Adrenal gland (tissue), 5 donors: ENCODE results near the gene CXorf38.

Experiments
- POLR2A ChIP-seq, 2 donors: fragments of 450-650 bp; IDR thresholded peaks; one replicate each; pipeline ENCODE4 v1.6.1; 2017; ENCODE audit warnings: antibody characterized with exemption in 2 of 2, mild to moderate bottlenecking in 2 of 2, moderate library complexity in 1 of 2
- TF ChIP-seq, protein P1 (sequence below), 6 experiments: fragments of 450-650 bp in 4 of 6; fragments of 200-600 bp in 2 of 6; sonication (generic) in 1 of 6; IDR thresholded peaks; 1 replicate in 5 of 6; 2 replicates in 1 of 6; pipeline versions ENCODE4 v1.5.1 to v1.8.0; 2016 to 2021; ENCODE audit warnings: antibody characterized with exemption in 6 of 6, mild to moderate bottlenecking in 2 of 6, moderate library complexity in 1 of 6
- donor health status: DM: no; HTN: no; CAD: no.

DNA sequence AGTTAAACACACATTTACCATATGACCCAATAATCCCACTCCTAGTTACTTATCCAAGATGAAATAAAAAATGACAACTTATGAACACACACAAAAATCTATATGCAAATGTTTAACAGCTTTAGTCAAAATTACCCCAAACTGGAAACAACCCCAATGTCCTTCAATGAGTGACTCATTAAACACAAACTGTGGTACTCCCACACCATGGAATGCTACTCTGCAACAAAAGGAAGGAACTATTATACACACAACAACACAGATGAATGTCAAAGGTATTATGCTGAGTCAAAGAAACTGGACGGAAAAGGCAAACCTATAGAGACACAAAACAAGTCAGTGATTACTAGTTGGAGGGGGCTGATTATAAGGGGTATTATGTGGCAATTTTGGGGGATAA lies 47.4 kb upstream of the CXorf38 start:
- no peak for TF ChIP-seq POLR2A (IDR thresholded peaks at IDR 0.05)
- TF ChIP-seq, protein P1, sequence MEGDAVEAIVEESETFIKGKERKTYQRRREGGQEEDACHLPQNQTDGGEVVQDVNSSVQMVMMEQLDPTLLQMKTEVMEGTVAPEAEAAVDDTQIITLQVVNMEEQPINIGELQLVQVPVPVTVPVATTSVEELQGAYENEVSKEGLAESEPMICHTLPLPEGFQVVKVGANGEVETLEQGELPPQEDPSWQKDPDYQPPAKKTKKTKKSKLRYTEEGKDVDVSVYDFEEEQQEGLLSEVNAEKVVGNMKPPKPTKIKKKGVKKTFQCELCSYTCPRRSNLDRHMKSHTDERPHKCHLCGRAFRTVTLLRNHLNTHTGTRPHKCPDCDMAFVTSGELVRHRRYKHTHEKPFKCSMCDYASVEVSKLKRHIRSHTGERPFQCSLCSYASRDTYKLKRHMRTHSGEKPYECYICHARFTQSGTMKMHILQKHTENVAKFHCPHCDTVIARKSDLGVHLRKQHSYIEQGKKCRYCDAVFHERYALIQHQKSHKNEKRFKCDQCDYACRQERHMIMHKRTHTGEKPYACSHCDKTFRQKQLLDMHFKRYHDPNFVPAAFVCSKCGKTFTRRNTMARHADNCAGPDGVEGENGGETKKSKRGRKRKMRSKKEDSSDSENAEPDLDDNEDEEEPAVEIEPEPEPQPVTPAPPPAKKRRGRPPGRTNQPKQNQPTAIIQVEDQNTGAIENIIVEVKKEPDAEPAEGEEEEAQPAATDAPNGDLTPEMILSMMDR (IDR thresholded peaks at IDR 0.05): no peak
